BJ (cell line): ENCODE results near the gene OXCT2. TPM values are rescaled to one million over a fixed set of nuclear protein-coding genes. Genes with fewer than 3 reads are reported as not detected.
A peak's percentile ranks its signal among the peaks of the same experiment; 100 is the strongest.

Experiments
- CTCF ChIA-PET: fragments of 350-600 bp; formaldehyde crosslinking; extraction: SDS; loops from one replicate; lab custom pipeline; 2021; ENCODE audit warnings: antibody characterized with exemption, inconsistent platforms; lab: Yijun Ruan, JAX
- POLR2A ChIA-PET: fragments of 300-600 bp; sonication (Branson Sonifier 250); formaldehyde crosslinking; extraction: SDS; loops from one replicate; lab custom pipeline; 2021; ENCODE audit warnings: antibody characterized with exemption; lab: Charles Lee
- DNase-seq: peaks from one replicate; pipeline ENCODE4 v3.0.0-alpha.2; 2011; ENCODE audit warnings: low read depth
- H3K27me3 ChIP-seq: 2 replicates; pipeline ENCODE4 v1.6.0; 2011; ENCODE audit warnings: low read length; ENCODE audit not compliant: control insufficient read depth, insufficient read depth
- H3K36me3 ChIP-seq: 2 replicates; pipeline ENCODE4 v1.5.1; 2011; ENCODE audit warnings: low read length; ENCODE audit not compliant: control insufficient read depth, insufficient read depth
- H3K4me3 ChIP-seq: 2 replicates; pipeline ENCODE4 v1.5.1; 2011; ENCODE audit warnings: low read depth, mild to moderate bottlenecking, control low read depth, low read length
- polyA plus RNA-seq: library from polyadenylated mRNA; depleted of rRNA; stranded (reverse); fragments of >200 nt; gene quantifications from 2 replicates; pipeline ENCODE4 v1.2.3, GENCODE V29; 2011; rRNA removed
- small RNA-seq: library from RNA; depleted of rRNA; stranded (forward); fragments of <200 nt; gene quantifications from one replicate; pipeline ENCODE3, GENCODE V24; 2012; ENCODE audit warnings: low replicate concordance, low read depth; ENCODE audit not compliant: insufficient read length
- TF ChIP-seq, protein P1 (sequence below): IDR thresholded peaks from 2 replicates; pipeline ENCODE4 v1.5.1; 2011; ENCODE audit warnings: low read depth, mild to moderate bottlenecking, control low read depth, inconsistent platforms, low read length, moderate library complexity; ENCODE audit not compliant: insufficient read depth

Gene OXCT2
- polyA plus RNA-seq, 1 experiment: 1.2 TPM

DNA sequence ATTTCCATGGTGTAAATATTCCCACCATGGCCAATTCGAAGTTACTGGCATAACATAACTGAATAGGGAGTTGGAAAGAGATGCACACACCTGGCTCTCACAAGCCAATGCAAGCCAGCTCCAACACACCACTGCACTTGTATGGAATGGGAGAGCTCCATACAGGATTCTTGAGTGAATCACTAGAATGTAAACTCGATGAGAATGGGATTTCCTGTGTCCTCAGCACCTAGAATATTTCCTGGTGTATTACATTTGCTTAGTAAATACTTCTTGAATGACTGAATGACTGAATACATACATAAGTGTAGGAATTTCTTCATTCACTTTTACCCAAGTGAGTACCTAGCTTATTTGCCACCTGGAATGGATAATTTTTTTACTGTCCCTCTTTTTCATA, 48.7 kb downstream of the OXCT2 start:
- POLR2A ChIA-PET: no interaction called here
- CTCF ChIA-PET: interaction anchor here (1.6 kb wide), 1 partner anchor 116 kb away, joined by 8 read pairs; no protein-coding TSS in a partner anchor
- no peak overlapping the region for H3K4me3 ChIP-seq

DNA sequence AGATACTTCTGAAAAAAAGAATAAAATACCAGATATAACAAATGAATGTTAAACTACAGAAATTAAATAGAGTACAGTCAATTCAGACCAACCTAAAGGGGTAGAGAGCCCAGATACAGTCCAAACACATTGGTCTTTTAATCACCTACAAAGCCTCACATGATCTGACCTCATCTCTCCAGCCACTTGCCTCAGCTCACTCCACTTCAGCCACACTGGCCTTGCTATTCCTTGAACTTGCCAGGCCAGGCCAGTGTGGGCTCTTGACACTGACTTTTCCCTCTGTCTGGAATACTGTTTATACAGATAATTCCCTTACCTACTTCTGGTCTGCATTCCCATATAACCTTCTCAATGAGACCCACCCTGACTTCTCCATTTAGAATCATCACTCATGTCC, 49.5 kb downstream of the OXCT2 start:
- no peak for DNase-seq
- Histone ChIP-seq H3K27me3 (peaks cover 25% of the 10 kb centered on the region), H3K4me3 (no peak overlapping the region), H3K36me3 (no peaks in the 10 kb centered on the region)
- CTCF ChIA-PET: interaction anchor here (1.4 to 1.6 kb wide), 2 partner anchors 61 to 116 kb away, joined by 3 to 8 read pairs; no protein-coding TSS in a partner anchor
- TF ChIP-seq, protein P1, sequence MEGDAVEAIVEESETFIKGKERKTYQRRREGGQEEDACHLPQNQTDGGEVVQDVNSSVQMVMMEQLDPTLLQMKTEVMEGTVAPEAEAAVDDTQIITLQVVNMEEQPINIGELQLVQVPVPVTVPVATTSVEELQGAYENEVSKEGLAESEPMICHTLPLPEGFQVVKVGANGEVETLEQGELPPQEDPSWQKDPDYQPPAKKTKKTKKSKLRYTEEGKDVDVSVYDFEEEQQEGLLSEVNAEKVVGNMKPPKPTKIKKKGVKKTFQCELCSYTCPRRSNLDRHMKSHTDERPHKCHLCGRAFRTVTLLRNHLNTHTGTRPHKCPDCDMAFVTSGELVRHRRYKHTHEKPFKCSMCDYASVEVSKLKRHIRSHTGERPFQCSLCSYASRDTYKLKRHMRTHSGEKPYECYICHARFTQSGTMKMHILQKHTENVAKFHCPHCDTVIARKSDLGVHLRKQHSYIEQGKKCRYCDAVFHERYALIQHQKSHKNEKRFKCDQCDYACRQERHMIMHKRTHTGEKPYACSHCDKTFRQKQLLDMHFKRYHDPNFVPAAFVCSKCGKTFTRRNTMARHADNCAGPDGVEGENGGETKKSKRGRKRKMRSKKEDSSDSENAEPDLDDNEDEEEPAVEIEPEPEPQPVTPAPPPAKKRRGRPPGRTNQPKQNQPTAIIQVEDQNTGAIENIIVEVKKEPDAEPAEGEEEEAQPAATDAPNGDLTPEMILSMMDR: no peak
- POLR2A ChIA-PET: no interaction called here

More for the DNA sequence above, 48.7 kb downstream of the OXCT2 start:
- no peaks in the 10 kb centered on the region for H3K36me3 ChIP-seq
- no peak for DNase-seq
- peaks cover 21% of the 10 kb centered on the region for H3K27me3 ChIP-seq
- TF ChIP-seq, protein P1: no peak

DNA sequence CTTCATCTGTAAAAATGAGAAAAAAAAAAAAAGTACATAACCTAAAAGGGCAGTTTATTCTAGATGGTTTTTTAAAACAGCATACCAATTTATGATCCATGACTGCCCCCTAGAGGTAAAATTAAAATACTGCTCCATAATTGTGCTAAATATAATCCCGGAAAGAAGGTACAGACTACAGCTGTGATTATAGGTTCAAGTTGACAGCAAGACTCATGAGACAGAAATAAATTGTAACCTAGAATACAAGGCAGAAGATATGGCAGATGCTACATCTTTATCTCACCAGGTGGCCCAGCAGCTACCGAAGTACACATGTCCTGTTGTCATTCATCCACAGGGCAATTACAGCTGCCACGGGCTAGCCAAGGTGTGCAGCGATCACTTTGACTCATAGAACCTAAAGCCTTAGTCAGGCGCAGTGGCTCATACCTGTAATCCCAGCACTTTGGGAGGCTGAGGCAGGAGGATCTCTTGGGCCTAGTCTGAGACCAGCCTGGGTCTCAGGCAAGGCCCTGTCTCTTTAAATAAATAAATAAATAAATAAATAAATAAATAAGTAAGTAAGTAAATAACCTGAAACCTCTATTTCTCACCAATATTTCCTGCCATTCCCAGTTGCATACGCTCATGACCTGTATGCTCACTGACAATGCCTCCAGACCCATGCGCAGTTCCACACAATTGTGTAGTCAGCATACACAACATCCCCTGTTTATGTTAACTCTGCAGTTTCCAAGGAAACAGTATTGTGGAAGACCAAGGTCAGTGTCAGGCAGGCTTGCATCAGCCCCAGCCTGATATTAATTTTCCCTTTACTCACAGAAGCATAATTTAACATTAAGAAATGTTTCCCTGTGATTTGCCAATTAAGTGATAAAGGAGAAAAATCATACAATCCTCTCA, 50.8 kb downstream of the OXCT2 start:
- peak; percentile 14 for DNase-seq
- ChIA-PET CTCF (interaction anchor here (0.6 to 2.1 kb wide), 20 partner anchors 10 to 250 kb away, joined by 3 to 13 read pairs (median 4); partner anchors contain the start of gene NT5C1A), POLR2A (interaction anchor here (0.6 kb wide), 1 partner anchor 123 kb away, joined by 3 read pairs; no protein-coding TSS in a partner anchor)
- Histone ChIP-seq H3K27me3 (peaks cover 23% of the 10 kb centered on the region), H3K36me3 (no peaks in the 10 kb centered on the region), H3K4me3 (no peak overlapping the region)
- TF ChIP-seq, protein P1: peak; percentile 49

Small RNA genes lying within 50 kb of the gene (small RNA-seq; reads per million reads assigned to genes)
- gene AL033527.1 (not detected), gene RNU7-121P (not detected)

Other genes starting within 250 kb of the OXCT2 start
- gene PABPC4, start 194.6 kb downstream of the OXCT2 start, polyA plus RNA-seq: 62.2 and 69.4 TPM in 2 replicates
- gene HEYL, start 131.7 kb downstream of the OXCT2 start, polyA plus RNA-seq: 0.16 and 0.50 TPM in 2 replicates
- not detected in 2 replicates for gene NT5C1A, start 99.2 kb downstream of the OXCT2 start, polyA plus RNA-seq
- not detected in 2 replicates for gene HPCAL4, start 79.9 kb downstream of the OXCT2 start, polyA plus RNA-seq
- 66.1 and 89.6 TPM in 2 replicates for gene PPIE, start 32.5 kb downstream of the OXCT2 start, polyA plus RNA-seq
- gene BMP8B, start 17.5 kb upstream of the OXCT2 start, polyA plus RNA-seq: 0.01 TPM in 2 replicates
- 12.7 and 21.4 TPM in 2 replicates for gene TRIT1, start 112.2 kb upstream of the OXCT2 start, polyA plus RNA-seq
- gene MYCL, start 130.6 kb upstream of the OXCT2 start, polyA plus RNA-seq: 0.22 TPM in 2 replicates
- gene MFSD2A, start 183.8 kb upstream of the OXCT2 start, polyA plus RNA-seq: 0.94 and 2.0 TPM in 2 replicates